KOPT-K1 (cell line): ENCODE results near the gene GLRA2.

Source experiments
- H3K27ac ChIP-seq: fragments of 200-600 bp; sonication (generic); 2 replicates; pipeline ENCODE4 v1.5.1; 2016; ENCODE audit warnings: antibody characterized with exemption, mild to moderate bottlenecking, low read depth, low read length; ENCODE audit not compliant: poor library complexity, severe bottlenecking
- H3K36me3 ChIP-seq: fragments of 200-600 bp; sonication (generic); 2 replicates; pipeline ENCODE4 v1.5.1; 2017; ENCODE audit warnings: antibody characterized with exemption, mild to moderate bottlenecking, low read length, moderate library complexity; ENCODE audit not compliant: insufficient read depth
- H3K9me3 ChIP-seq: fragments of 200-600 bp; sonication (generic); 2 replicates; pipeline ENCODE4 v1.5.1; 2017; ENCODE audit warnings: antibody characterized with exemption, low read length, mild to moderate bottlenecking; ENCODE audit not compliant: insufficient read depth, poor library complexity, severe bottlenecking

Gene GLRA2

GRCh38 chrX:14529290-14529989 lies at the start of gene GLRA2:
GLRA2 (plus strand) TSS chrX:14529536; CDS start chrX:14530058, 522 bp downstream.
- no peaks in the 10 kb centered on the region for H3K36me3 ChIP-seq
- H3K27ac ChIP-seq = no peak within 1 kb of the TSS
- H3K9me3 ChIP-seq = no peaks in the 10 kb centered on the region

- Histone ChIP-seq H3K27ac (no peak overlapping the region), H3K9me3 (no peaks in the 10 kb centered on the region), H3K36me3 (no peaks in the 10 kb centered on the region)
These were observed 39.9 kb upstream of the GLRA2 start for GRCh38 chrX:14489437-14489836.

- no peaks in the 10 kb centered on the region for H3K36me3 ChIP-seq
- no peaks in the 10 kb centered on the region for H3K9me3 ChIP-seq
- no peak overlapping the region for H3K27ac ChIP-seq
These were observed 37.6 kb upstream of the GLRA2 start for GRCh38 chrX:14491689-14492088.

GRCh38 chrX:14496674-14497073 lies 32.7 kb upstream of the GLRA2 start:
- H3K36me3 ChIP-seq = no peaks in the 10 kb centered on the region
- no peaks in the 10 kb centered on the region for H3K9me3 ChIP-seq
- peak overlapping the region; percentile 78 for H3K27ac ChIP-seq

GRCh38 chrX:14497184-14497666 lies 32.1 kb upstream of the GLRA2 start:
- H3K9me3 ChIP-seq = no peaks in the 10 kb centered on the region
- no peaks in the 10 kb centered on the region for H3K36me3 ChIP-seq
- peak overlapping the region; percentile 78 for H3K27ac ChIP-seq

GRCh38 chrX:14501327-14501726 lies 28.0 kb upstream of the GLRA2 start:
- no peaks in the 10 kb centered on the region for H3K36me3 ChIP-seq
- no peak overlapping the region for H3K27ac ChIP-seq
- no peaks in the 10 kb centered on the region for H3K9me3 ChIP-seq

GRCh38 chrX:14504960-14505538 lies 24.3 kb upstream of the GLRA2 start:
- no peak overlapping the region for H3K27ac ChIP-seq

GRCh38 chrX:14505648-14506047 lies 23.7 kb upstream of the GLRA2 start:
- Histone ChIP-seq H3K9me3 (no peaks in the 10 kb centered on the region), H3K27ac (no peak overlapping the region), H3K36me3 (no peaks in the 10 kb centered on the region)

More at GRCh38 chrX:14504960-14505538, 24.3 kb upstream of the GLRA2 start:
- Histone ChIP-seq H3K9me3 (no peaks in the 10 kb centered on the region), H3K36me3 (no peaks in the 10 kb centered on the region)

GRCh38 chrX:14506866-14507265 lies 22.5 kb upstream of the GLRA2 start:
- no peaks in the 10 kb centered on the region for H3K36me3 ChIP-seq
- H3K27ac ChIP-seq = no peak overlapping the region
- H3K9me3 ChIP-seq = no peaks in the 10 kb centered on the region

GRCh38 chrX:14508025-14508690 lies 21.2 kb upstream of the GLRA2 start:
- H3K27ac ChIP-seq = no peak overlapping the region

GRCh38 chrX:14509325-14510057 lies 19.8 kb upstream of the GLRA2 start:
- Histone ChIP-seq H3K36me3 (no peaks in the 10 kb centered on the region), H3K27ac (no peak overlapping the region), H3K9me3 (no peaks in the 10 kb centered on the region)

More at GRCh38 chrX:14508025-14508690, 21.2 kb upstream of the GLRA2 start:
- Histone ChIP-seq H3K9me3 (no peaks in the 10 kb centered on the region), H3K36me3 (no peaks in the 10 kb centered on the region)

- no peak overlapping the region for H3K27ac ChIP-seq
- H3K9me3 ChIP-seq = no peaks in the 10 kb centered on the region
- no peaks in the 10 kb centered on the region for H3K36me3 ChIP-seq
These were observed 577 bp upstream of the GLRA2 start for GRCh38 chrX:14528629-14529289.

GRCh38 chrX:14533867-14534266 lies 4.5 kb downstream of the GLRA2 start:
- Histone ChIP-seq H3K9me3 (no peaks in the 10 kb centered on the region), H3K27ac (no peak overlapping the region), H3K36me3 (no peaks in the 10 kb centered on the region)

GRCh38 chrX:14546190-14546589 lies 16.9 kb downstream of the GLRA2 start:
- Histone ChIP-seq H3K9me3 (no peaks in the 10 kb centered on the region), H3K36me3 (no peaks in the 10 kb centered on the region), H3K27ac (no peak overlapping the region)
